HepG2 (cell line): ENCODE data around the gene SIRT5. TPM values are rescaled to one million over a fixed set of nuclear protein-coding genes. Genes with fewer than 3 reads are reported as not detected.

Source experiments
- AGO2 ChIP-seq: fragments of 200-400 bp; formaldehyde crosslinking; optimal IDR thresholded peaks from 2 replicates; pipeline ENCODE3; 2017; ENCODE audit warnings: mild to moderate bottlenecking, low read depth, low read length, moderate library complexity
- ARID3A ChIP-seq: IDR thresholded peaks from 2 replicates; pipeline ENCODE4 v1.6.1; 2012; ENCODE audit warnings: low read depth, low read length, improper control_type of control experiment
- BRF2 ChIP-seq: sonication (generic); formaldehyde crosslinking; IDR thresholded peaks from 2 replicates; pipeline ENCODE4 v1.8.1; 2022; ENCODE audit warnings: mild to moderate bottlenecking, missing genetic modification reagents
- E2F1 ChIP-seq: sonication (generic); formaldehyde crosslinking; IDR thresholded peaks from 2 replicates; pipeline ENCODE4 v1.5.0; 2020; ENCODE audit warnings: missing genetic modification reagents
- ELF4 ChIP-seq: sonication (generic); formaldehyde crosslinking; IDR thresholded peaks from 2 replicates; pipeline ENCODE4 v1.5.0; 2020; ENCODE audit warnings: missing genetic modification reagents, mild to moderate bottlenecking, moderate library complexity, borderline replicate concordance
- FIP1L1 ChIP-seq: fragments of 200-400 bp; formaldehyde crosslinking; IDR thresholded peaks from 2 replicates; pipeline ENCODE4 v1.6.1; 2018; ENCODE audit warnings: low read depth, mild to moderate bottlenecking, low read length, moderate library complexity, borderline replicate concordance; ENCODE audit not compliant: insufficient read depth
- JUN ChIP-seq: sonication (generic); formaldehyde crosslinking; IDR thresholded peaks from 2 replicates; pipeline ENCODE4 v1.4.0; 2020; ENCODE audit warnings: mild to moderate bottlenecking, missing genetic modification reagents
- TFDP1 ChIP-seq: IDR thresholded peaks from 2 replicates; pipeline ENCODE4 v1.6.1; 2016; ENCODE audit warnings: missing compliant biosample characterization, missing genetic modification reagents, borderline replicate concordance
- TGIF2 ChIP-seq: IDR thresholded peaks from 2 replicates; pipeline ENCODE4 v1.6.1; 2016; ENCODE audit warnings: control low read depth, missing compliant biosample characterization
- TSC22D2 ChIP-seq: sonication (generic); formaldehyde crosslinking; IDR thresholded peaks from 2 replicates; pipeline ENCODE4 v1.5.1; 2020; ENCODE audit warnings: missing genetic modification reagents, mild to moderate bottlenecking, borderline replicate concordance
- ZBTB46 ChIP-seq: sonication (generic); formaldehyde crosslinking; IDR thresholded peaks from 2 replicates; pipeline ENCODE4 v1.4.0; 2020; ENCODE audit warnings: mild to moderate bottlenecking, missing genetic modification reagents, borderline replicate concordance
- ZBTB7A ChIP-seq: sonication (generic); formaldehyde crosslinking; IDR thresholded peaks from 2 replicates; pipeline ENCODE4 v1.8.0; 2022; ENCODE audit warnings: mild to moderate bottlenecking, missing genetic modification reagents
- ZC3H13 ChIP-seq: sonication (generic); formaldehyde crosslinking; IDR thresholded peaks from 2 replicates; pipeline ENCODE4 v1.8.1; 2023; ENCODE audit warnings: mild to moderate bottlenecking, missing genetic modification reagents, moderate library complexity
- ZMAT3 ChIP-seq: sonication (generic); formaldehyde crosslinking; conservative IDR thresholded peaks from 2 replicates; pipeline ENCODE4 v1.7.0; 2021; ENCODE audit warnings: missing genetic modification reagents
- ZNF549 ChIP-seq: sonication (generic); formaldehyde crosslinking; IDR thresholded peaks from 2 replicates; pipeline ENCODE4 v1.5.0; 2020; ENCODE audit warnings: missing genetic modification reagents
- ZNF563 ChIP-seq: sonication (generic); formaldehyde crosslinking; IDR thresholded peaks from 2 replicates; pipeline ENCODE4 v1.8.0; 2022; ENCODE audit warnings: mild to moderate bottlenecking, moderate library complexity, missing genetic modification reagents
- ZNF616 ChIP-seq: sonication (generic); formaldehyde crosslinking; IDR thresholded peaks from 2 replicates; pipeline ENCODE4 v1.5.0; 2020; ENCODE audit warnings: low read depth, mild to moderate bottlenecking, missing genetic modification reagents
- ZNF674 ChIP-seq: sonication (generic); formaldehyde crosslinking; IDR thresholded peaks from 2 replicates; pipeline ENCODE4 v1.5.0; 2020; ENCODE audit warnings: low read depth, mild to moderate bottlenecking, missing genetic modification reagents
- ZNF768 ChIP-seq: sonication (generic); formaldehyde crosslinking; IDR thresholded peaks from 2 replicates; pipeline ENCODE4 v1.4.0; 2020; ENCODE audit warnings: missing genetic modification reagents
- polyA plus RNA-seq, 8 experiments: library from polyadenylated mRNA; depleted of rRNA in 3 of 8; stranded (reverse) in 7 of 8; unstranded in 1 of 8; fragments of >200 nt; fragmentation: Illumina TruSeq in 4 of 8; extraction: Trizol in 4 of 8; gene quantifications; 2 replicates each; pipeline versions ENCODE4 v1.2.1 to v1.2.3, GENCODE V29; 2011 to 2016; ENCODE audit warnings: low read depth in 4 of 8, missing spikeins in 1 of 8, mixed read lengths in 1 of 8; ENCODE audit not compliant: insufficient read depth in 1 of 8
- total RNA-seq, 5 experiments: library from RNA; depleted of rRNA; stranded (reverse); fragments of >200 nt; fragmentation: Illumina TruSeq; extraction: Trizol; gene quantifications; 2 replicates each; pipeline ENCODE4 v1.2.3, GENCODE V29; 2016; ENCODE audit warnings: low read depth in 1 of 5
- TF ChIP-seq, protein P1 (sequence below): sonication (generic); formaldehyde crosslinking; IDR thresholded peaks from 2 replicates; pipeline ENCODE4 v1.8.0; 2023; ENCODE audit warnings: mild to moderate bottlenecking, missing genetic modification reagents

SIRT5 gene
- total and polyA plus RNA-seq, 2 of the 13 experiments (the other 11 are each of a cell fraction or from before 2014, with no cell fraction given), result 14.1 to 16.6 TPM

DNA sequence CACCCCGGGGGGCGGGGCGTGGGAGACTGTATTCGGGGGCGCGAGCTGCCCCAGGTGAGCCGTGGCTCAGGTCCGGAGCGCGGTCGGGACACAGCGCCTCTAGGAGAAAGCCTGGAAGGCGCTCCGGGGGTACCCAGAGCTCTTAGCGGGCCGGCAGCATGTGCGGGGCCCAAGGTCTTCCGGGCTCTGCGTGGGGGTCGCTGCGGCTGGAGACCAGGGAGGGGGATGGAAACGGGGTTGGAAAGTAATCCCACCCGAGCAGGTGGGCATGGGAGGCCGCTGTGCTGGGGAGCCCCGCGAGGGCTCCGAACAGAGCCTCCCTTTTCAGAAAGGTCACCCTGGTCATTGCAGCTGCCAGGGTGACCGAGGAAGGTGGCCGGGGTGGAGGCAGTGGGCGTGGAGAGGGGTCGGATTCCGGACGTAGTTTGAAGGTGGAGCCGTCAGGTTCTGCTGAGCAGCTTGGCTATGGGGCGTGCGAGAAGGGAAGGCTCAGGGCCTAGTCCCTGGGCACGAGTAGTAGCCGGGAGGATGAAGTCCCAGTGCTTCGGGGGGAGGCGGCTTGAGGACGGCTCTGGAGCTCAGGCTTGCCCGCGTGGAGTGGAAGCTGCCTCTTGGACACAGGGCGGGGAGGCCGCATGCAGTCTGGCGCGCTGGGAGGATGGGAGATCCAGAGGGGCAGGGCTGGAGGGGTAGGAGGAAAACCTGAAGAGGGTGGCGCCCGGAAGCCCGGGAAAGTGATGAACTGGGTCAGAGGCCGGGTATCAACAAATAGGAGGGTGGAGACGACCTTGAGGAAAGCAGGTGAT is at the start of gene SIRT5 (continued):
- TF ChIP-seq FIP1L1, result no peak
- TF ChIP-seq E2F1, result peak; percentile 45
- TF ChIP-seq ZMAT3 (CRISPR knock-in tag), result peak; percentile 80
- peak; percentile 59 for TF ChIP-seq ZNF768 (CRISPR knock-in tag)
- 0 out of 2 replicates have a peak, but pooled peaks have one; percentile 60 for TF ChIP-seq ZNF674 (CRISPR knock-in tag)
- 0 out of 2 replicates have a peak, but pooled peaks have one; percentile 86 for TF ChIP-seq TGIF2 (CRISPR knock-in tag)
- peak; percentile 67; the same call in 1 of the 2 replicates for TF ChIP-seq ZC3H13 (CRISPR knock-in tag)
- peak; percentile 86 for TF ChIP-seq TFDP1 (CRISPR knock-in tag)
- TF ChIP-seq, protein P1, sequence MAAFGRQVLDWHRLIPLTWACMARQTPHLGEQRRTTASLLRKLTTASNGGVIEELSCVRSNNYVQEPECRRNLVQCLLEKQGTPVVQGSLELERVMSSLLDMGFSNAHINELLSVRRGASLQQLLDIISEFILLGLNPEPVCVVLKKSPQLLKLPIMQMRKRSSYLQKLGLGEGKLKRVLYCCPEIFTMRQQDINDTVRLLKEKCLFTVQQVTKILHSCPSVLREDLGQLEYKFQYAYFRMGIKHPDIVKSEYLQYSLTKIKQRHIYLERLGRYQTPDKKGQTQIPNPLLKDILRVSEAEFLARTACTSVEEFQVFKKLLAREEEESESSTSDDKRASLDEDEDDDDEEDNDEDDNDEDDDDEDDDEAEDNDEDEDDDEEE, result peak; percentile 89
- no peak; the same call in 1 of the 2 replicates for TF ChIP-seq ARID3A
- peak; percentile 75; the same call in 1 of the 2 replicates for TF ChIP-seq ELF4 (CRISPR knock-in tag)
- peak; percentile 5; the same call in 1 of the 2 replicates for TF ChIP-seq ZBTB46 (CRISPR knock-in tag)
- peak; percentile 42; the same call in 1 of the 2 replicates for TF ChIP-seq TSC22D2 (CRISPR knock-in tag)
- TF ChIP-seq AGO2, result peak; percentile 100
- peak; percentile 62; the same call in 1 of the 2 replicates for TF ChIP-seq JUN
- TF ChIP-seq ZNF549 (CRISPR knock-in tag), result no peak
- TF ChIP-seq ZNF563, result peak; percentile 95
- TF ChIP-seq BRF2 (CRISPR knock-in tag), result no peak; the same call in 1 of the 2 replicates
- TF ChIP-seq ZNF616 (CRISPR knock-in tag), result peak; percentile 29; the same call in 1 of the 2 replicates
- TF ChIP-seq ZBTB7A (CRISPR knock-in tag), result peak; percentile 49
